HG03060 (cell line): ENCODE measurements around the gene MYNN.
A peak's percentile ranks its signal among the peaks of the same experiment; 100 is the strongest.

Experiments
- ATAC-seq: cut with Tn5 transposase; IDR thresholded peaks from one replicate; pipeline ENCODE4 v1.9.1; 2021; ENCODE audit warnings: low read depth, moderate number of reproducible peaks; ENCODE audit not compliant: unreplicated experiment

The MYNN gene

GRCh38 chr3:169774186-169774585 is 990 bp downstream of the MYNN start:
- ATAC-seq, result no peak

- no peak for ATAC-seq
Observed at GRCh38 chr3:169777822-169778221, 4.6 kb downstream of the MYNN start.

GRCh38 chr3:169780742-169781141 is 7.5 kb downstream of the MYNN start:
- no peak for ATAC-seq

GRCh38 chr3:169781209-169781855 is 8.1 kb downstream of the MYNN start:
- ATAC-seq, result no peak

GRCh38 chr3:169787120-169787519 is 13.9 kb downstream of the MYNN start:
- no peak for ATAC-seq

GRCh38 chr3:169787791-169788190 is 14.6 kb downstream of the MYNN start:
- no peak for ATAC-seq

- ATAC-seq, result no peak
Observed at GRCh38 chr3:169790219-169790618, 17.0 kb downstream of the MYNN start.

GRCh38 chr3:169790687-169791429 is 17.7 kb downstream of the MYNN start:
- ATAC-seq, result no peak

- no peak for ATAC-seq
Observed at GRCh38 chr3:169792359-169792758, 19.2 kb downstream of the MYNN start.

GRCh38 chr3:169804681-169805080 is 31.5 kb downstream of the MYNN start:
- no peak for ATAC-seq

GRCh38 chr3:169809230-169809795 is 36.1 kb downstream of the MYNN start:
- no peak for ATAC-seq

GRCh38 chr3:169811631-169812331 is 38.6 kb downstream of the MYNN start:
- no peak for ATAC-seq

- ATAC-seq, result peak; percentile 51
Observed at GRCh38 chr3:169812332-169813235, 39.4 kb downstream of the MYNN start, which contains the start of the genes LRRC34 and LRRIQ4. Gene LRRC34 (minus strand): TSS chr3:169812904. CDS start chr3:169812548, 356 bp downstream. Gene LRRIQ4 (plus strand): TSS chr3:169812870. CDS start chr3:169821922, 9,052 bp downstream.

- no peak for ATAC-seq
Observed at GRCh38 chr3:169813278-169813677, 40.1 kb downstream of the MYNN start.

- ATAC-seq, result peak; percentile 88
Observed at GRCh38 chr3:169813757-169814517, 40.7 kb downstream of the MYNN start.

GRCh38 chr3:169815590-169816150 is 42.5 kb downstream of the MYNN start:
- no peak for ATAC-seq

GRCh38 chr3:169818316-169818715 is 45.1 kb downstream of the MYNN start:
- no peak for ATAC-seq

GRCh38 chr3:169822091-169822490 is 48.9 kb downstream of the MYNN start:
- no peak for ATAC-seq

GRCh38 chr3:169822540-169822939 is 49.3 kb downstream of the MYNN start:
- no peak for ATAC-seq
